B cell (primary cell): ENCODE data around the gene ABCA13. TPM values are rescaled to one million over a fixed set of nuclear protein-coding genes. Genes with fewer than 3 reads are reported as not detected.

Experiments
- ATAC-seq: fragments of 200-7000 bp; cut with Tn5 transposase; one replicate; pipeline ENCODE4 v1.10.0; 2021; ENCODE audit warnings: low read depth, mild to moderate bottlenecking, moderate number of reproducible peaks, moderate library complexity
- CTCF ChIA-PET: fragments of 350-600 bp; sonication (Branson Sonifier 250); formaldehyde crosslinking; loops from one replicate; lab custom pipeline; 2021; ENCODE audit warnings: antibody characterized with exemption, inconsistent platforms; lab: Charles Lee
- POLR2A ChIA-PET: fragments of 350-600 bp; sonication (Branson Sonifier 250); formaldehyde crosslinking; loops from one replicate; lab custom pipeline; 2021; ENCODE audit warnings: antibody characterized with exemption; lab: Charles Lee
- DNase-seq: peaks from one replicate; pipeline ENCODE4 v3.0.0; 2013
- H2AFZ ChIP-seq: 2 replicates; pipeline ENCODE4 v1.6.1; 2012; ENCODE audit warnings: mild to moderate bottlenecking, low read depth, low read length; ENCODE audit not compliant: insufficient read depth, poor library complexity, severe bottlenecking
- H3K27ac ChIP-seq, 2 donors: 1 replicate in 1 of 2; 2 replicates in 1 of 2; pipeline ENCODE4 v1.5.1; 2012 to 2013; ENCODE audit warnings: low read length in 2 of 2, mild to moderate bottlenecking in 2 of 2, moderate library complexity in 1 of 2
- H3K27me3 ChIP-seq, 4 experiments: fragments of 200-600 bp in 1 of 4; sonication (generic) in 1 of 4; replicated peaks in 1 of 4; 1 replicate in 2 of 4; 2 replicates in 2 of 4; pipeline versions ENCODE4 v1.6.1 to v1.7.0; 2013 to 2016; ENCODE audit warnings: low read length in 3 of 4, mild to moderate bottlenecking in 2 of 4, mixed read lengths in 1 of 4, moderate library complexity in 1 of 4; ENCODE audit not compliant: insufficient read depth in 4 of 4, control insufficient read depth in 3 of 4; ENCODE audit errors: control extremely low read depth in 1 of 4
- H3K36me3 ChIP-seq, 2 experiments: replicated peaks in 1 of 2; 1 replicate in 1 of 2; 2 replicates in 1 of 2; pipeline versions ENCODE4 v1.6.1 to v1.7.1; 2013; ENCODE audit warnings: low read length in 1 of 2; ENCODE audit not compliant: insufficient read depth in 2 of 2, control insufficient read depth in 1 of 2; ENCODE audit errors: control extremely low read depth in 1 of 2, extremely low read depth in 1 of 2
- H3K4me1 ChIP-seq, 2 donors: fragments of 200-600 bp in 1 of 2; sonication (generic) in 1 of 2; 1 replicate in 1 of 2; 2 replicates in 1 of 2; pipeline versions ENCODE4 v1.5.1 to v1.6.1; 2013 to 2017; ENCODE audit warnings: low read length in 2 of 2; ENCODE audit not compliant: control insufficient read depth in 2 of 2, insufficient read depth in 2 of 2
- H3K4me2 ChIP-seq: replicated peaks from 2 replicates; pipeline ENCODE3; 2012; ENCODE audit warnings: mild to moderate bottlenecking, low read depth, low read length; ENCODE audit not compliant: poor library complexity, severe bottlenecking
- H3K4me3 ChIP-seq, 5 experiments: fragments of 200-600 bp in 1 of 5; sonication (generic) in 1 of 5; 1 replicate in 3 of 5; 2 replicates in 2 of 5; pipeline versions ENCODE4 v1.5.1 to v1.7.0; 2011 to 2016; ENCODE audit warnings: low read length in 4 of 5, mild to moderate bottlenecking in 4 of 5, low read depth in 2 of 5, control low read depth in 1 of 5, moderate library complexity in 1 of 5; ENCODE audit not compliant: insufficient read depth in 1 of 5; ENCODE audit errors: control extremely low read depth in 1 of 5, extremely low read depth in 1 of 5
- H3K79me2 ChIP-seq: fragments of 200-600 bp; sonication (generic); one replicate; pipeline ENCODE4 v1.6.0; 2016; ENCODE audit warnings: low read length; ENCODE audit not compliant: control insufficient read depth, insufficient read depth
- H3K9ac ChIP-seq: fragments of 200-600 bp; sonication (generic); 2 replicates; pipeline ENCODE4 v1.6.1; 2017; ENCODE audit warnings: mild to moderate bottlenecking, low read length, moderate library complexity
- H3K9me3 ChIP-seq, 3 donors: one replicate each; pipeline versions ENCODE4 v1.6.1 to v1.7.1; 2013; ENCODE audit warnings: low read length in 2 of 3; ENCODE audit not compliant: control insufficient read depth in 2 of 3, insufficient read depth in 1 of 3; ENCODE audit errors: control extremely low read depth in 1 of 3
- H4K20me1 ChIP-seq: 2 replicates; pipeline ENCODE4 v1.6.0; 2012; ENCODE audit warnings: mild to moderate bottlenecking, low read length; ENCODE audit not compliant: insufficient read depth, control insufficient read depth, poor library complexity, severe bottlenecking
- H3K27ac Mint-ChIP-seq: one replicate; pipeline ENCODE4 v1.8.0; 2021; ENCODE audit warnings: mixed read lengths
- H3K27me3 Mint-ChIP-seq: one replicate; pipeline ENCODE4 v1.8.0; 2021; ENCODE audit warnings: mixed read lengths
- H3K4me1 Mint-ChIP-seq: one replicate; pipeline ENCODE4 v1.8.0; 2021; ENCODE audit warnings: mixed read lengths
- H3K4me3 Mint-ChIP-seq: one replicate; pipeline ENCODE4 v1.8.0; 2021; ENCODE audit warnings: mixed read lengths
- H3K9me3 Mint-ChIP-seq: one replicate; pipeline ENCODE4 v1.8.0; 2022; ENCODE audit warnings: mixed read lengths; ENCODE audit not compliant: insufficient read depth
- CTCF ChIP-seq: fragments of 200-600 bp; IDR thresholded peaks from one replicate; pipeline ENCODE4 v1.8.0; 2022; ENCODE audit warnings: antibody characterized with exemption, mild to moderate bottlenecking
- EZH2 ChIP-seq: IDR thresholded peaks from 2 replicates; pipeline ENCODE4 v1.6.1; 2012; ENCODE audit warnings: borderline replicate concordance, low read depth, mild to moderate bottlenecking, moderate library complexity, low read length; ENCODE audit not compliant: insufficient read depth, poor library complexity, severe bottlenecking
- WGBS: methylation state at CpG from one replicate; pipeline ENCODE4 v1.1.5; 2013; ENCODE audit warnings: missing lambda C conversion rate; ENCODE audit not compliant: insufficient coverage; 5-methylcytosine and 5-hydroxymethylcytosine counted together
- intact Hi-C: fragments of 100-400 bp; cut with micrococcal nuclease; formaldehyde crosslinking; loops from one replicate; pipeline ENCODE4 v1.10.0; 2022
- polyA plus RNA-seq: library from polyadenylated mRNA; depleted of rRNA; stranded (reverse); fragments of >200 nt; gene quantifications from 2 replicates; pipeline ENCODE4 v1.2.3, GENCODE V29; 2012
- total RNA-seq, 2 donors: library from RNA; stranded (reverse); fragments of 120-200 nt in 1 of 2; gene quantifications; 1 replicate in 1 of 2; 2 replicates in 1 of 2; pipeline versions ENCODE4 v1.2.3 to v1.2.4, GENCODE V29; 2013 to 2022

ABCA13 gene
- total and polyA plus RNA-seq, 2 donors (not counting 1 experiment from before 2014, with no cell fraction given): not detected

- no peaks in the 10 kb centered on the region for H3K27me3 Mint-ChIP-seq
- ATAC-seq: no peak
- intact Hi-C loops: no loop called here
Measured at GRCh38 chr7:48305661-48306060, 134.4 kb downstream of the ABCA13 start.

More at GRCh38 chr7:48305661-48306060, 134.4 kb downstream of the ABCA13 start:
- no peaks in the 10 kb centered on the region for H3K4me1 Mint-ChIP-seq
- no peak for DNase-seq
- no peak overlapping the region for H3K27ac Mint-ChIP-seq
- Histone ChIP-seq H3K4me3 (no peak overlapping the region), H3K4me2 (no peak overlapping the region), H3K79me2 (no peaks in the 10 kb centered on the region), H3K27ac (no peak overlapping the region), H3K4me1 (no peaks in the 10 kb centered on the region), H3K9me3 (peaks cover 0 to 2% (median 0%) of the 10 kb centered on the region in 3 donors), H3K9ac (no peak overlapping the region), H2AFZ (no peak overlapping the region), H3K27me3 (no peaks in the 10 kb centered on the region), H3K36me3 (no peaks in the 10 kb centered on the region), H4K20me1 (no peaks in the 10 kb centered on the region)
- no peak overlapping the region for H3K4me3 Mint-ChIP-seq
- TF ChIP-seq EZH2: no peak
- TF ChIP-seq CTCF: no peak
- ChIA-PET POLR2A (no interaction called here), CTCF (no interaction called here)
- H3K9me3 Mint-ChIP-seq: no peaks in the 10 kb centered on the region
- 96% methylated on average over 5 of the region's 5 CpGs for WGBS
